Smooth muscle cell (in vitro differentiated cells): ENCODE results near the gene CNBD2. TPM values are rescaled to one million over a fixed set of nuclear protein-coding genes. Genes with fewer than 3 reads are reported as not detected.

Experiments
- DNase-seq: peaks from one replicate; lab custom pipeline; 2025; ENCODE audit not compliant: unreplicated experiment; lab: John Stamatoyannopoulos, UW
- H2AFZ ChIP-seq: fragments of 200-600 bp; sonication (generic); 2 replicates; pipeline ENCODE4 v1.6.0; 2016; ENCODE audit warnings: antibody characterized with exemption, low read depth, mild to moderate bottlenecking
- H3F3A ChIP-seq: fragments of 200-600 bp; sonication (generic); 2 replicates; pipeline ENCODE4 v1.6.0; 2017; ENCODE audit warnings: antibody characterized with exemption, low read depth
- H3K27ac ChIP-seq: fragments of 200-600 bp; sonication (generic); 2 replicates; pipeline ENCODE4 v1.5.1; 2016; ENCODE audit warnings: low read depth, mild to moderate bottlenecking
- H3K27me3 ChIP-seq: fragments of 200-600 bp; sonication (generic); 2 replicates; pipeline ENCODE4 v1.6.1; 2016; ENCODE audit warnings: low read depth, mild to moderate bottlenecking
- H3K36me3 ChIP-seq: fragments of 200-600 bp; sonication (generic); 2 replicates; pipeline ENCODE4 v1.5.1; 2016; ENCODE audit warnings: low read depth
- H3K4me1 ChIP-seq: fragments of 200-600 bp; sonication (generic); 2 replicates; pipeline ENCODE4 v1.5.1; 2016; ENCODE audit warnings: low read depth
- H3K4me2 ChIP-seq: fragments of 200-600 bp; sonication (generic); 2 replicates; pipeline ENCODE4 v1.6.0; 2016; ENCODE audit warnings: mild to moderate bottlenecking
- H3K4me3 ChIP-seq: fragments of 200-600 bp; sonication (generic); 2 replicates; pipeline ENCODE4 v1.5.1; 2016; ENCODE audit warnings: mild to moderate bottlenecking
- H3K79me2 ChIP-seq: fragments of 200-600 bp; sonication (generic); 2 replicates; pipeline ENCODE4 v1.6.0; 2016; ENCODE audit warnings: low read depth, mild to moderate bottlenecking
- H3K9ac ChIP-seq: fragments of 200-600 bp; sonication (generic); 2 replicates; pipeline ENCODE4 v1.6.0; 2016; ENCODE audit warnings: low read depth
- H3K9me3 ChIP-seq: fragments of 200-600 bp; sonication (generic); replicated peaks from 2 replicates; pipeline ENCODE4 v1.5.1; 2016; ENCODE audit warnings: low read depth
- H4K20me1 ChIP-seq: fragments of 200-600 bp; sonication (generic); 2 replicates; pipeline ENCODE4 v1.6.0; 2016; ENCODE audit warnings: low read depth
- CTCF ChIP-seq: fragments of 200-600 bp; sonication (generic); IDR thresholded peaks from 2 replicates; pipeline ENCODE4 v1.5.1; 2017; ENCODE audit warnings: borderline replicate concordance, mild to moderate bottlenecking, antibody characterized with exemption; ENCODE audit not compliant: insufficient read depth, poor library complexity, severe bottlenecking
- WGBS: methylation state at CpG from one replicate; pipeline ENCODE4 v1.1.7; 2016; ENCODE audit warnings: low lambda C conversion rate; 5-methylcytosine and 5-hydroxymethylcytosine counted together
- polyA plus RNA-seq: library from polyadenylated mRNA; unstranded; fragments of >200 nt; fragmentation: Nextera tagmentation; extraction: Ambion mirVana; gene quantifications from 2 replicates; pipeline ENCODE4 v1.2.1, GENCODE V29; 2016
- total RNA-seq: library from RNA; depleted of rRNA; stranded (reverse); fragments of >200 nt; gene quantifications from 2 replicates; pipeline ENCODE4 v1.2.3, GENCODE V29; 2014

CNBD2 gene
- total and polyA plus RNA-seq, 2 experiments from 2014 or later = 2.8 to 10.2 TPM

- Histone ChIP-seq H3K27ac (no peak overlapping the region), H3K27me3 (peaks cover 4% of the 10 kb centered on the region), H3F3A (no peaks in the 10 kb centered on the region), H3K9ac (no peak overlapping the region), H3K4me2 (no peak overlapping the region), H3K4me1 (no peaks in the 10 kb centered on the region), H2AFZ (no peak overlapping the region), H3K79me2 (peaks cover 6% of the 10 kb centered on the region), H3K36me3 (no peaks in the 10 kb centered on the region), H4K20me1 (peaks cover 2% of the 10 kb centered on the region), H3K4me3 (no peak overlapping the region), H3K9me3 (no peaks in the 10 kb centered on the region)
- TF ChIP-seq CTCF = no peak
- DNase-seq = no peak
- WGBS = 83% methylated on average over 4 of the region's 4 CpGs
Observed at GRCh38 chr20:36055145-36055544, 86.8 kb downstream of the CNBD2 start.

- WGBS = 96% methylated on average over 1 of the region's 1 CpG
- H3K4me2 ChIP-seq = no peak overlapping the region
- no peak overlapping the region for H3K4me3 ChIP-seq
- no peak overlapping the region for H2AFZ ChIP-seq
- H3K79me2 ChIP-seq = no peaks in the 10 kb centered on the region
- H3K36me3 ChIP-seq = no peaks in the 10 kb centered on the region
- no peak overlapping the region for H3K27ac ChIP-seq
- H4K20me1 ChIP-seq = no peaks in the 10 kb centered on the region
- H3F3A ChIP-seq = no peaks in the 10 kb centered on the region
- H3K9ac ChIP-seq = no peak overlapping the region
- H3K4me1 ChIP-seq = peaks cover 5% of the 10 kb centered on the region
- H3K9me3 ChIP-seq = no peaks in the 10 kb centered on the region
- no peak for TF ChIP-seq CTCF
- H3K27me3 ChIP-seq = no peaks in the 10 kb centered on the region
- no peak for DNase-seq
Observed at GRCh38 chr20:36060676-36061075, 92.3 kb downstream of the CNBD2 start.

GRCh38 chr20:36061754-36062153 is 93.4 kb downstream of the CNBD2 start:
- no peak for TF ChIP-seq CTCF
- no peak overlapping the region for H2AFZ ChIP-seq
- H3K27me3 ChIP-seq = no peaks in the 10 kb centered on the region
- H3F3A ChIP-seq = no peaks in the 10 kb centered on the region
- H3K9me3 ChIP-seq = no peaks in the 10 kb centered on the region
- no peak overlapping the region for H3K9ac ChIP-seq
- peaks cover 5% of the 10 kb centered on the region for H3K4me1 ChIP-seq
- 100% methylated on average over 1 of the region's 1 CpG for WGBS
- H3K4me3 ChIP-seq = no peak overlapping the region
- H3K79me2 ChIP-seq = no peaks in the 10 kb centered on the region
- no peak for DNase-seq
- no peak overlapping the region for H3K4me2 ChIP-seq
- no peaks in the 10 kb centered on the region for H4K20me1 ChIP-seq
- H3K36me3 ChIP-seq = no peaks in the 10 kb centered on the region
- no peak overlapping the region for H3K27ac ChIP-seq

GRCh38 chr20:36062799-36063198 is 94.4 kb downstream of the CNBD2 start:
- 60% methylated on average over 1 of the region's 1 CpG for WGBS

More at GRCh38 chr20:36062799-36063198, 94.4 kb downstream of the CNBD2 start:
- H3K4me3 ChIP-seq = no peak overlapping the region
- peaks cover 5% of the 10 kb centered on the region for H3K4me1 ChIP-seq
- no peaks in the 10 kb centered on the region for H3K79me2 ChIP-seq
- H4K20me1 ChIP-seq = no peaks in the 10 kb centered on the region
- no peaks in the 10 kb centered on the region for H3K36me3 ChIP-seq
- H3K27ac ChIP-seq = no peak overlapping the region
- no peak overlapping the region for H3K9ac ChIP-seq
- H3K27me3 ChIP-seq = no peaks in the 10 kb centered on the region
- H3K9me3 ChIP-seq = no peaks in the 10 kb centered on the region
- no peaks in the 10 kb centered on the region for H3F3A ChIP-seq
- no peak overlapping the region for H2AFZ ChIP-seq
- TF ChIP-seq CTCF = no peak
- no peak for DNase-seq
- no peak overlapping the region for H3K4me2 ChIP-seq
